MCF 10A (cell line): ENCODE results near the gene ATF5. TPM values are rescaled to one million over a fixed set of nuclear protein-coding genes. Genes with fewer than 3 reads are reported as not detected.

Experiments used
- BruUV-seq: library from RNA; stranded (reverse); fragments of 400-500 nt; replicated peaks from 2 replicates; lab custom pipeline; 2021; lab: Mats Ljungman, UMichigan
- CTCF ChIA-PET: fragments of 300-600 bp; sonication (Branson Sonifier 250); formaldehyde crosslinking; extraction: SDS; loops from one replicate; lab custom pipeline; 2021; ENCODE audit warnings: antibody characterized with exemption, inconsistent platforms; lab: Yijun Ruan, JAX
- POLR2A ChIA-PET: fragments of 300-600, 350-650 bp; sonication (Branson Sonifier 250); formaldehyde crosslinking; extraction: SDS; loops from one replicate; lab custom pipeline; 2020; ENCODE audit warnings: antibody characterized with exemption, inconsistent platforms; lab: Yijun Ruan, JAX
- DNase-seq: peaks from one replicate; pipeline ENCODE4 v3.0.0-alpha.2; 2018; ENCODE audit not compliant: unreplicated experiment
- H3K27ac Mint-ChIP-seq: one replicate; pipeline ENCODE4 v1.8.0; 2022; ENCODE audit warnings: mild to moderate bottlenecking, low read depth, mixed read lengths; ENCODE audit not compliant: unreplicated experiment
- H3K27me3 Mint-ChIP-seq: one replicate; pipeline ENCODE4 v1.8.0; 2022; ENCODE audit warnings: mixed read lengths; ENCODE audit not compliant: insufficient read depth, unreplicated experiment
- H3K36me3 Mint-ChIP-seq: one replicate; pipeline ENCODE4 v1.8.0; 2022; ENCODE audit warnings: mild to moderate bottlenecking, moderate library complexity, mixed read lengths; ENCODE audit not compliant: insufficient read depth, unreplicated experiment
- H3K4me1 Mint-ChIP-seq: one replicate; pipeline ENCODE4 v1.8.0; 2022; ENCODE audit warnings: mixed read lengths; ENCODE audit not compliant: insufficient read depth, unreplicated experiment
- H3K4me3 Mint-ChIP-seq: one replicate; pipeline ENCODE4 v1.8.0; 2022; ENCODE audit warnings: mild to moderate bottlenecking, moderate library complexity, mixed read lengths; ENCODE audit not compliant: unreplicated experiment
- H3K9me3 Mint-ChIP-seq: one replicate; pipeline ENCODE4 v1.8.0; 2022; ENCODE audit warnings: mixed read lengths; ENCODE audit not compliant: unreplicated experiment
- intact Hi-C: fragments of 100-400 bp; cut with micrococcal nuclease; formaldehyde crosslinking; loops from 2 replicates; pipeline ENCODE4 v1.14.1; 2022
- total RNA-seq: library from RNA; stranded (reverse); gene quantifications from 2 replicates; pipeline ENCODE4 v1.2.3, GENCODE V29; 2022
- TF ChIP-seq, protein P1 (sequence below): fragments of 200-600 bp; IDR thresholded peaks from one replicate; pipeline ENCODE4 v1.8.0; 2022; ENCODE audit warnings: antibody characterized with exemption, mild to moderate bottlenecking; ENCODE audit not compliant: unreplicated experiment

The ATF5 gene
- total RNA-seq, 1 experiment from 2014 or later, result 23.7 TPM

DNA sequence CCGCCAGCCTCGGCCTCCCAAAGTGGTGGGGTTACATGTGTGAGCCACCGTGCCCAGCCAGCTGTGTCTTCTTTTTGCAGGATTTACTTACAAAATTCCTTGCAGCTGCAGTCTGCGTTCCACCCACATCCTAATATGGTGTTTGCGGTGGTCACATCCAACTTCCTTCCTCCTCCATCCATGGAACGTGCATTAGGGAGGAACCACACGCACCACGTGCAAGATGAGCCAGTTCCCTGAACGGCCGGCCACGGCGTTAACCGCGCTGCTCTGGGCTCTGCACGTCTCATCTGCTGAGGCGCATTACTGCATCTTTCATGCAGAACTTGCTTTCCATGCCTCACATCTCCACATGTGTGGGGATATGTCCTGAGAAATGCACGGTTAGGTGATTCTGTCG lies 45.0 kb downstream of the ATF5 start:
- intact Hi-C loops, result no loop called here
- POLR2A ChIA-PET, result interaction anchor here (1.1 kb wide), 1 partner anchor 24 kb away, joined by 3 read pairs; no protein-coding TSS in a partner anchor

DNA sequence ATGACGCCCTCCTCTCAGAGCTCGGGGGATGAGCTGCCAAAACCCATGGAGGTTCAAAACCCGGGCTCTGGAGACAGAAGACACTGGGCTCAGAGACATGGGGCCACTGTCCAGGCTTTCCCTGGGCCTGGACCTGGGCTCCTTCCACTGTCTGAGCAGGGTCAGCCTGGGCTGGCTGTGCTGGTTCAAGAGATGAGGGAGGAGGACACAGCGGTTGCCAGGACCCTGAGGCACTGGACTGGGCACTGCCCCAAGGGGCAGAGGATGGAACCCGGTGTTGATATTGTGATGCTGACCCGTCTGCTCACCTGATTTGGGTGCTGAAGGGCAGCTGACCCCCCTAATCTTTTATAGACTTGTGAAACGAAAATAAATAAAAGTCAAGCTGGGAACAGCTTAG lies 46.0 kb downstream of the ATF5 start:
- intact Hi-C loops, result no loop called here
- BruUV-seq, result no TSS peak
- Mint-ChIP-seq H3K4me1 (no peaks in the 10 kb centered on the region), H3K4me3 (no peak overlapping the region), H3K9me3 (no peaks in the 10 kb centered on the region), H3K27me3 (no peaks in the 10 kb centered on the region), H3K27ac (no peak overlapping the region), H3K36me3 (no peaks in the 10 kb centered on the region)
- CTCF ChIA-PET, result interaction anchor here (1.2 kb wide), 1 partner anchor 37 kb away, joined by 5 read pairs; no protein-coding TSS in a partner anchor
- TF ChIP-seq, protein P1, sequence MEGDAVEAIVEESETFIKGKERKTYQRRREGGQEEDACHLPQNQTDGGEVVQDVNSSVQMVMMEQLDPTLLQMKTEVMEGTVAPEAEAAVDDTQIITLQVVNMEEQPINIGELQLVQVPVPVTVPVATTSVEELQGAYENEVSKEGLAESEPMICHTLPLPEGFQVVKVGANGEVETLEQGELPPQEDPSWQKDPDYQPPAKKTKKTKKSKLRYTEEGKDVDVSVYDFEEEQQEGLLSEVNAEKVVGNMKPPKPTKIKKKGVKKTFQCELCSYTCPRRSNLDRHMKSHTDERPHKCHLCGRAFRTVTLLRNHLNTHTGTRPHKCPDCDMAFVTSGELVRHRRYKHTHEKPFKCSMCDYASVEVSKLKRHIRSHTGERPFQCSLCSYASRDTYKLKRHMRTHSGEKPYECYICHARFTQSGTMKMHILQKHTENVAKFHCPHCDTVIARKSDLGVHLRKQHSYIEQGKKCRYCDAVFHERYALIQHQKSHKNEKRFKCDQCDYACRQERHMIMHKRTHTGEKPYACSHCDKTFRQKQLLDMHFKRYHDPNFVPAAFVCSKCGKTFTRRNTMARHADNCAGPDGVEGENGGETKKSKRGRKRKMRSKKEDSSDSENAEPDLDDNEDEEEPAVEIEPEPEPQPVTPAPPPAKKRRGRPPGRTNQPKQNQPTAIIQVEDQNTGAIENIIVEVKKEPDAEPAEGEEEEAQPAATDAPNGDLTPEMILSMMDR, result no peak
- POLR2A ChIA-PET, result interaction anchor here (1.0 to 1.1 kb wide), 2 partner anchors 19 to 23 kb away, joined by 3 to 4 read pairs; no protein-coding TSS in a partner anchor
- no peak for DNase-seq

More for the DNA sequence above, 45.0 kb downstream of the ATF5 start:
- Mint-ChIP-seq H3K27ac (no peak overlapping the region), H3K4me3 (no peak overlapping the region), H3K9me3 (no peaks in the 10 kb centered on the region), H3K36me3 (no peaks in the 10 kb centered on the region), H3K27me3 (no peaks in the 10 kb centered on the region), H3K4me1 (no peaks in the 10 kb centered on the region)
- no peak for DNase-seq
- CTCF ChIA-PET, result interaction anchor here (1.2 kb wide), 1 partner anchor 36 kb away, joined by 5 read pairs; no protein-coding TSS in a partner anchor
- no TSS peak for BruUV-seq
- TF ChIP-seq, protein P1, result no peak

DNA sequence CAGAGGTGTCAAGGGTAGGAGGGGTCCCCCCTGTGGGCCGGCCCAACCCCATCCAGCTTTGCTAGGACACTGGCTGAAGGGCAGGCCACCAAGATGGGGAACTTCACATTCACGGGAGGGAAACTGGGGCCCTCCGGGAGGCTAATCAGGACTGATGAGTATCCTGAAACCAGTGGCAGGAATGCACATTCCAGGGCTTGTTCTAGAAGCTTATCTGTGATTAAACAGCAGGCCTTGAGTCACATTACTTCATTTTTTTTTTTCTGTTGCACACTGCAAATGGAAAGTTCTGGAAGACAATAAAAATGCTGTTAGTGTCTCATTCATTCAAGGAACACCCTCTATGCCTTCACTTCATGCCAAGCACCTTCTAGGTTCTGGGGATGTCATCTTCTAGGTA lies 47.5 kb downstream of the ATF5 start:
- H3K27ac Mint-ChIP-seq, result no peak overlapping the region
- intact Hi-C loops, result no loop called here
- POLR2A ChIA-PET, result interaction anchor here (0.6 kb wide), 1 partner anchor 37 kb away, joined by 3 read pairs; no protein-coding TSS in a partner anchor
- no peaks in the 10 kb centered on the region for H3K27me3 Mint-ChIP-seq
- TF ChIP-seq, protein P1, result no peak
- no peak for DNase-seq
- H3K4me3 Mint-ChIP-seq, result no peak overlapping the region
- no TSS peak for BruUV-seq
- CTCF ChIA-PET, result interaction anchor here (0.6 kb wide), 1 partner anchor 14 kb away, joined by 3 read pairs; no protein-coding TSS in a partner anchor
- H3K36me3 Mint-ChIP-seq, result no peaks in the 10 kb centered on the region
- H3K4me1 Mint-ChIP-seq, result no peaks in the 10 kb centered on the region
- no peaks in the 10 kb centered on the region for H3K9me3 Mint-ChIP-seq

DNA sequence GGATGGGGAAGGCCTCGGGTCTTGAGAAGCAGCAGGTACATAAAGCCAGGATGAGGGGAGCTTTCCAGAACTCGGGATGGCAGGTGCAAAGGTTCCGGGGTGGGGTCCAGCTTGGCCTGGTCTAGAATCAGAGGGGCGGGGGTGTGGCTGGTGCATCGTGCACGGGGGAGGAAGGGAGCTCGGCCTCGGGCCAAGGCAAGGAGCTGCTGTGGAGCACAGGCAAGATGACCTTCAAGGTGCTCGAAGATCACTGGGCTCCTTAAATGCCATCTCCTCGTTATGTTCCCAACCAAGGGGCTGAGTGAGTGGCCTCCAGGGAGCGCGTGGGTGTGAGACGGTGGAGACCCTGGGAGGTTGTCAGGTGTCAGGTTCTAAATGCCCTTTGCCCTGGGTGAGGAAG lies 48.1 kb downstream of the ATF5 start:
- no peak overlapping the region for H3K4me3 Mint-ChIP-seq
- no peaks in the 10 kb centered on the region for H3K27me3 Mint-ChIP-seq
- BruUV-seq, result no TSS peak
- DNase-seq, result no peak
- peaks cover 6% of the 10 kb centered on the region for H3K36me3 Mint-ChIP-seq
- ChIA-PET POLR2A (no interaction called here), CTCF (no interaction called here)
- TF ChIP-seq, protein P1, result no peak
- no peaks in the 10 kb centered on the region for H3K4me1 Mint-ChIP-seq
- intact Hi-C loops, result no loop called here
- H3K27ac Mint-ChIP-seq, result no peak overlapping the region
- no peaks in the 10 kb centered on the region for H3K9me3 Mint-ChIP-seq
